Loucy (cell line): ENCODE measurements around the gene CCDC92B.

Source experiments
- H2AFZ ChIP-seq: fragments of 200-600 bp; sonication (generic); 2 replicates; pipeline ENCODE4 v1.6.0; 2016; ENCODE audit warnings: antibody characterized with exemption, mild to moderate bottlenecking, low read length, moderate library complexity
- H3F3A ChIP-seq: fragments of 200-600 bp; 2 replicates; pipeline ENCODE4 v1.6.0; 2016; ENCODE audit warnings: antibody characterized with exemption, low read depth, mild to moderate bottlenecking
- H3K27me3 ChIP-seq: fragments of 200-600 bp; sonication (generic); 2 replicates; pipeline ENCODE4 v1.6.1; 2014; ENCODE audit warnings: low read length, mild to moderate bottlenecking; ENCODE audit not compliant: insufficient read depth, poor library complexity, severe bottlenecking
- H3K36me3 ChIP-seq: fragments of 200-600 bp; sonication (generic); 2 replicates; pipeline ENCODE4 v1.6.1; 2016; ENCODE audit warnings: low read length; ENCODE audit not compliant: insufficient read depth
- H3K4me1 ChIP-seq: fragments of 200-600 bp; sonication (generic); 2 replicates; pipeline ENCODE4 v1.5.1; 2014; ENCODE audit warnings: low read length, mild to moderate bottlenecking; ENCODE audit not compliant: insufficient read depth, poor library complexity, severe bottlenecking
- H3K4me2 ChIP-seq: fragments of 200-600 bp; sonication (generic); 2 replicates; pipeline ENCODE4 v1.6.0; 2014; ENCODE audit warnings: antibody characterized with exemption, low read length, low read depth, mild to moderate bottlenecking; ENCODE audit not compliant: poor library complexity, severe bottlenecking
- H3K4me3 ChIP-seq: fragments of 200-600 bp; sonication (generic); 2 replicates; pipeline ENCODE4 v1.5.1; 2014; ENCODE audit warnings: low read length, mild to moderate bottlenecking, mixed read lengths; ENCODE audit not compliant: poor library complexity, severe bottlenecking
- H3K79me2 ChIP-seq: fragments of 200-600 bp; sonication (generic); 2 replicates; pipeline ENCODE4 v1.6.1; 2014; ENCODE audit warnings: low read length; ENCODE audit not compliant: insufficient read depth
- H3K9ac ChIP-seq: fragments of 200-600 bp; sonication (generic); 2 replicates; pipeline ENCODE4 v1.6.0; 2014; ENCODE audit warnings: mild to moderate bottlenecking, low read depth, low read length, moderate library complexity; ENCODE audit not compliant: poor library complexity, severe bottlenecking
- H3K9me2 ChIP-seq: fragments of 200-600 bp; sonication (generic); replicated peaks from 2 replicates; pipeline ENCODE4 v1.6.1; 2016; ENCODE audit warnings: low read depth, low read length, mixed read lengths
- H3K9me3 ChIP-seq: fragments of 200-600 bp; sonication (generic); 2 replicates; pipeline ENCODE4 v1.6.1; 2014; ENCODE audit warnings: mild to moderate bottlenecking, antibody characterized with exemption, low read length, low read depth; ENCODE audit not compliant: insufficient read depth
- H4K20me1 ChIP-seq: fragments of 200-600 bp; sonication (generic); 2 replicates; pipeline ENCODE4 v1.6.0; 2014; ENCODE audit warnings: antibody characterized with exemption, low read length, mild to moderate bottlenecking; ENCODE audit not compliant: insufficient read depth, poor library complexity, severe bottlenecking
- CTCF ChIP-seq: fragments of 200-600 bp; sonication (generic); conservative IDR thresholded peaks from 2 replicates; pipeline ENCODE4 v1.5.1; 2014; ENCODE audit warnings: mild to moderate bottlenecking, antibody characterized with exemption, low read length
- EZH2phosphoT487 ChIP-seq: fragments of 200-600 bp; IDR thresholded peaks from 2 replicates; pipeline ENCODE4 v1.6.1; 2018; ENCODE audit warnings: antibody characterized with exemption, mild to moderate bottlenecking, moderate library complexity, borderline replicate concordance

The CCDC92B gene

GRCh38 chr17:2707721-2708584 lies 41.5 kb downstream of the CCDC92B start:
- Histone ChIP-seq H3K9me2 (no peaks in the 10 kb centered on the region), H3F3A (no peaks in the 10 kb centered on the region), H3K27me3 (no peaks in the 10 kb centered on the region), H3K79me2 (peaks cover 76% of the 10 kb centered on the region), H3K4me2 (peak overlapping the region; percentile 99), H2AFZ (no peak overlapping the region), H3K36me3 (peaks cover 5% of the 10 kb centered on the region; the same call in 1 of the 2 replicates), H3K4me3 (peak overlapping the region; percentile 33), H3K9ac (peak overlapping the region; percentile 74), H3K9me3 (no peaks in the 10 kb centered on the region), H3K4me1 (peaks cover 36% of the 10 kb centered on the region), H4K20me1 (peaks cover 46% of the 10 kb centered on the region)
- TF ChIP-seq CTCF (peak; percentile 62), EZH2phosphoT487 (no peak)

GRCh38 chr17:2706911-2707510 lies 42.4 kb downstream of the CCDC92B start:
- peaks cover 46% of the 10 kb centered on the region for H4K20me1 ChIP-seq
- H3K4me1 ChIP-seq = peaks cover 27% of the 10 kb centered on the region
- H3F3A ChIP-seq = no peaks in the 10 kb centered on the region

More at GRCh38 chr17:2706911-2707510, 42.4 kb downstream of the CCDC92B start:
- H3K9ac ChIP-seq = no peak overlapping the region
- H3K79me2 ChIP-seq = peaks cover 68% of the 10 kb centered on the region
- no peak overlapping the region for H2AFZ ChIP-seq
- no peak overlapping the region for H3K4me3 ChIP-seq
- no peaks in the 10 kb centered on the region for H3K9me3 ChIP-seq
- peaks cover 13% of the 10 kb centered on the region; the same call in 1 of the 2 replicates for H3K36me3 ChIP-seq
- TF ChIP-seq EZH2phosphoT487 (no peak), CTCF (no peak)
- no peaks in the 10 kb centered on the region for H3K9me2 ChIP-seq
- no peaks in the 10 kb centered on the region for H3K27me3 ChIP-seq
- peak overlapping the region; percentile 99 for H3K4me2 ChIP-seq
